Tongue (tissue), 2 donors: Measurements from ENCODE around the gene SLC35F3. TPM values are rescaled to one million over a fixed set of nuclear protein-coding genes. Genes with fewer than 3 reads are reported as not detected.
"Not testable (repeated sequence)": the region's sequence is repeated elsewhere in the genome, so short reads cannot be mapped to it uniquely, and the experiment has no call there.

Experiments
- DNase-seq: peaks from one replicate; pipeline ENCODE4 v3.0.0-alpha.2; 2015
- total RNA-seq: library from RNA; depleted of rRNA; stranded (reverse); fragments of >200 nt; gene quantifications from one replicate; pipeline ENCODE4 v1.2.3, GENCODE V29; 2014

The SLC35F3 gene
- total RNA-seq, 1 donor from 2014 or later, result 0.72 TPM

GRCh38 chr1:234148350-234148749 is 243.9 kb downstream of the SLC35F3 start:
- no peak for DNase-seq

GRCh38 chr1:234148816-234149215 is 244.3 kb downstream of the SLC35F3 start:
- DNase-seq, result no peak

- DNase-seq, result no peak
Measured at GRCh38 chr1:234149217-234149616, 244.7 kb downstream of the SLC35F3 start.

GRCh38 chr1:234150892-234151291 is 246.4 kb downstream of the SLC35F3 start:
- no peak for DNase-seq

GRCh38 chr1:234152344-234152743 is 247.9 kb downstream of the SLC35F3 start:
- DNase-seq, result not testable (repeated sequence)

GRCh38 chr1:234154320-234155251 is 250.1 kb downstream of the SLC35F3 start:
- peak; percentile 75 for DNase-seq

- no peak for DNase-seq
Measured at GRCh38 chr1:234162661-234163060, 258.2 kb downstream of the SLC35F3 start.

GRCh38 chr1:234163267-234163919 is 258.9 kb downstream of the SLC35F3 start:
- DNase-seq, result no peak

- no peak for DNase-seq
Measured at GRCh38 chr1:234164098-234164709, 259.7 kb downstream of the SLC35F3 start.

- DNase-seq, result no peak
Measured at GRCh38 chr1:234168061-234168724, 263.7 kb downstream of the SLC35F3 start.

- DNase-seq, result no peak
Measured at GRCh38 chr1:234169161-234169849, 264.8 kb downstream of the SLC35F3 start.

GRCh38 chr1:234170067-234170466 is 265.6 kb downstream of the SLC35F3 start:
- no peak for DNase-seq

GRCh38 chr1:234170622-234171021 is 266.1 kb downstream of the SLC35F3 start:
- no peak for DNase-seq

GRCh38 chr1:234173968-234174367 is 269.5 kb downstream of the SLC35F3 start:
- DNase-seq, result no peak

- no peak for DNase-seq
Measured at GRCh38 chr1:234175363-234175762, 270.9 kb downstream of the SLC35F3 start.

GRCh38 chr1:234176000-234176399 is 271.5 kb downstream of the SLC35F3 start:
- no peak for DNase-seq

- DNase-seq, result not testable (repeated sequence)
Measured at GRCh38 chr1:234176847-234177246, 272.4 kb downstream of the SLC35F3 start.

- no peak for DNase-seq
Measured at GRCh38 chr1:234185438-234185837, 281.0 kb downstream of the SLC35F3 start.

- DNase-seq, result no peak
Measured at GRCh38 chr1:234186037-234186688, 281.7 kb downstream of the SLC35F3 start.

GRCh38 chr1:234188454-234188792 is 283.9 kb downstream of the SLC35F3 start:
- no peak for DNase-seq

GRCh38 chr1:234197839-234198238 is 293.4 kb downstream of the SLC35F3 start:
- no peak for DNase-seq
